ENCODE results near the gene PLS3.

DNA sequence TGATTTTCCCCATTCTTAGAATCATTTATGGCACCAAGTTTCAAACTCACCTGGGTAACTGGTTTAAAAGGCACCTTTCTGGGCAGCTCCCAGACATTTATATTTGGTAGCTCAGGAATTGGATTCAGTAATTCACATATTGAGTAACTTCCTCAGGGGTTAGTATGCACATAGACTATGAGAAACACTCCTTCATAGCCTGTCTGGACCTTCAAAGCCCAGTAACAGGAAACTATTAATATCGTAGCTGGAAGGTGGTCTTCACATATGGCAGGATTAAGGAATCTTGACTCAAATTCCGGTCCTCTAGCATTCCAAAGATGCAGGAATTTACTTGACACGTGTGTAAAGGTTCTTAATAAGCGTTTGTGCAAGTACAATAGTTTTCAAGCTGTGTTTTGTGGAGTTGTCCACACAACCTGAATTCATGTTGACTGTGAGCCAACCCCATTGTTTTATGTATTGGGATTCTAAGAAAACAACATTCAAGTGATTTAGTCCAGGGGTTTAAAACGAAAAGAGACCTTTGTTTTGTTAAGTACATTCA lies 78.4 kb downstream of the PLS3 start:
- TF ChIP-seq EZH2 (IDR thresholded peaks at IDR 0.05) (no peak), POLR2AphosphoS5 (IDR thresholded peaks at IDR 0.05; ENCODE audit: borderline replicate concordance, low read depth, low read length) (no peak)
